GM18867 (cell line): ENCODE results near the gene WDR82.

Source experiments
- ATAC-seq: cut with Tn5 transposase; IDR thresholded peaks from one replicate; pipeline ENCODE4 v1.9.1; 2021; ENCODE audit warnings: mild to moderate bottlenecking, moderate library complexity; ENCODE audit not compliant: unreplicated experiment

Gene WDR82

GRCh38 chr3:52210550-52211046, 67.9 kb downstream of the WDR82 start:
- no peak for ATAC-seq

- no peak for ATAC-seq
These were observed 68.4 kb downstream of the WDR82 start for GRCh38 chr3:52210037-52210436.

GRCh38 chr3:52208556-52208955, 69.9 kb downstream of the WDR82 start:
- ATAC-seq: no peak

GRCh38 chr3:52205727-52206372, 72.6 kb downstream of the WDR82 start:
- no peak for ATAC-seq
